ENCODE results near the gene C1orf35.

GRCh38 chr1:228120857-228121489, 17.8 kb upstream of the C1orf35 start:
- TF ChIP-seq GATA3 (IDR thresholded peaks at IDR 0.05; ENCODE audit: low read depth, low read length): no peak
- TF ChIP-seq GATA2 (IDR thresholded peaks at IDR 0.05; ENCODE audit: low read depth, low read length): no peak

Measured in SH-SY5Y (cell line).